GM12864 (cell line): ENCODE measurements around the gene ISLR.

Source experiments
- DNase-seq: peaks from one replicate; pipeline ENCODE4 v3.0.0-alpha.2; 2011; ENCODE audit warnings: low read depth
- H3K4me3 ChIP-seq: 2 replicates; pipeline ENCODE4 v1.5.1; 2011; ENCODE audit warnings: mild to moderate bottlenecking, low read depth, low read length, control low read depth
- CTCF ChIP-seq: IDR thresholded peaks from 2 replicates; pipeline ENCODE4 v1.5.1; 2011; ENCODE audit warnings: low read depth, mild to moderate bottlenecking, moderate library complexity, low read length, control low read depth, inconsistent platforms; ENCODE audit errors: missing control alignments

The ISLR gene

GRCh38 chr15:74133694-74134386, 39.7 kb upstream of the ISLR start:
- H3K4me3 ChIP-seq: no peak overlapping the region
- TF ChIP-seq CTCF: no peak
- DNase-seq: no peak

DNA sequence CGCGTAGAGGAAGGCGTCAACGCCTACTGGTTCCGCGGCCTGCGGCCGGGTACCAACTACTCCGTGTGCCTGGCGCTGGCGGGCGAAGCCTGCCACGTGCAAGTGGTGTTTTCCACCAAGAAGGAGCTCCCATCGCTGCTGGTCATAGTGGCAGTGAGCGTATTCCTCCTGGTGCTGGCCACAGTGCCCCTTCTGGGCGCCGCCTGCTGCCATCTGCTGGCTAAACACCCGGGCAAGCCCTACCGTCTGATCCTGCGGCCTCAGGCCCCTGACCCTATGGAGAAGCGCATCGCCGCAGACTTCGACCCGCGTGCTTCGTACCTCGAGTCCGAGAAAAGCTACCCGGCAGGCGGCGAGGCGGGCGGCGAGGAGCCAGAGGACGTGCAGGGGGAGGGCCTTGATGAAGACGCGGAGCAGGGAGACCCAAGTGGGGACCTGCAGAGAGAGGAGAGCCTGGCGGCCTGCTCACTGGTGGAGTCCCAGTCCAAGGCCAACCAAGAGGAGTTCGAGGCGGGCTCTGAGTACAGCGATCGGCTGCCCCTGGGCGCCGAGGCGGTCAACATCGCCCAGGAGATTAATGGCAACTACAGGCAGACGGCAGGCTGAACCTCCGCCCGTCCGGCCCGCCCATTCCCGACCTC, 39.0 kb upstream of the ISLR start:
- DNase-seq: no peak
- H3K4me3 ChIP-seq: no peak overlapping the region
- TF ChIP-seq CTCF: peak; percentile 32

- TF ChIP-seq CTCF: no peak
- DNase-seq: no peak
- H3K4me3 ChIP-seq: no peak overlapping the region
These were observed 38.4 kb upstream of the ISLR start for GRCh38 chr15:74135041-74135565.

- no peak for DNase-seq
- peak overlapping the region; percentile 38 for H3K4me3 ChIP-seq
- TF ChIP-seq CTCF: no peak
These were observed 37.0 kb upstream of the ISLR start for GRCh38 chr15:74136540-74136813.

DNA sequence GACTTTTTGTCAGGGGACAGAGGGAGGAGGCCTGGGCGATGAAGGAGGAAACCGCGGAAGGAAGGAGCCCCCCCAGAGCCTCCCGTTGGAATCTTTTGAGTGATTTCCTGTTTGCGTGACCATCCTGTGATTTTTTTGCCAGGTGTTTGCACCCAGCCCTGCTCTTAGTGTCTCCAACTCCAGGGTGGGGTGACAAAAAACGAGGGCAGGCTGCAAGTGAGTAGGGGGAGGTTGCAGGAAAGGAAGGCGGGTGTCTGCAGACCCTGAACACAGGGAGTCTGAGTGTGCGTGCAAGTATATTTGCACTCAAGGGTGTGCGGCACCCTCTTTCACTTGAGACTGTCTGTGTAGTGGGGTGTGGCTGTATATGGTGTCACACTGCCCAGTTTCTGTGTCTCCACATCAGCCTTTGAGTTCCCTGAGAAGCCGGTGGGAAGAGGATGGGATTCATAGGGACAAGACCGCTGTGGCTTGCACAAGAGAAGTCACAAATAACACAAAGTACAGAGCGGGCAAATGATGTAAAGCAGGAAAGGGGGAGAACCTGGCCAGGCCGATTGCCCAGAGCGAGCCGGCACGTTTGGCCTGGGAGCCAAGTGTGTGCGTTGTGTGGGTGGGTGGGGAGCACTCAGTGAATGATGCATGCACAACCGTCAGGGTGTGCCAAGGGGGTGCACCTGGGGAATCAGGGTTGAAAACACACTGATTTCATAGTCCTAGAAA, 36.5 kb upstream of the ISLR start:
- peak overlapping the region; percentile 38 for H3K4me3 ChIP-seq
- no peak for DNase-seq
- no peak for TF ChIP-seq CTCF

- no peak for TF ChIP-seq CTCF
- no peak for DNase-seq
- H3K4me3 ChIP-seq: no peak overlapping the region
These were observed 36.0 kb upstream of the ISLR start for GRCh38 chr15:74137537-74137894.
